Measurements from ENCODE around the gene CCDC106. TPM values are rescaled to one million over a fixed set of nuclear protein-coding genes. Genes with fewer than 3 reads are reported as not detected.

CCDC106 gene
- total RNA-seq, 1 donor from 2014 or later, result 17.9 TPM

- no peak for TF ChIP-seq CTCF (conservative IDR thresholded peaks at IDR 0.05; ENCODE audit: low read depth, low read length)
- H3K4me3 ChIP-seq (ENCODE audit: low read depth, low read length), result peak within 1 kb of the TSS; percentile 71
- DNase-seq (ENCODE audit: low read depth), result no peak
These were observed 23.7 kb upstream of the CCDC106 start, which contains the start of gene ZNF784 for GRCh38 chr19:55624109-55625003. ZNF784 (minus strand) TSS chr19:55624566; CDS start chr19:55624561, 5 bp downstream.

DNA sequence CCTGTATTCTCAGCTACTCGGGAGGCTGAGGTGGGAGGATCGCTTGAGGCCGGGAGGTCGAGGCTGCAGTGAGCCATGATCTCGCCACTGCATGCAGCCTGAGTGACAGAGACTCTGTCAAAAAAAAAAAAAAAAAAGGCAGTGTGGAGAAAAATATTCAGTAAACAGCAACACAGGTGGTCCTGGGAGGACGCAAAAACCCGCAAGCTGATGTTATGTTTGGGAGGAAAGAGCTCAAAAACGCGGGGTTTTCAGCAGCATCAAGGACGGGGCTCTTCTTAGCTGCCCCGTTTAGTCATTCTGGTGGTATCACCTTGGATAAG lies 23.0 kb upstream of the CCDC106 start:
- TF ChIP-seq CTCF (conservative IDR thresholded peaks at IDR 0.05; ENCODE audit: low read depth, low read length), result no peak
- peak overlapping the region; percentile 71 for H3K4me3 ChIP-seq (ENCODE audit: low read depth, low read length)

DNA sequence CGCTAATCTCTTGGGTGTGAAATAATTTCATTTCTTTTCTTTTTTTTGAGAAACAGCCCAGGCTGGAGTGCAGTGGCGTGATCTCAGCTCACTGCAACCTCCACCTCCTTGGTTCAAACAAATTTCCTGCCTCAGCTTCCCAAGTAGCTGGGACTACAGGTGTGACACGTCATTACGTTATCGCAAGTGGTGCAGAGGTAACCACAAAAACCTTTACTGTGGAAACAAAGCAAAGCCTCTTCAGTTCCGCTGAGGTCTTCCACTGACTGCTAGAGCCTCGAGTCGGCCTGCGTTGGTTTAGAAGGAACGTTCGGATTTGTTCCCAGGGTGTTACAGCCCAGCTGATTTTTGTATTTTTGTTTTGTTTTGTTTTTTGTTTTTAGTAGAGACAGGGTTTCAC lies 21.7 kb upstream of the CCDC106 start:
- TF ChIP-seq CTCF (conservative IDR thresholded peaks at IDR 0.05; ENCODE audit: low read depth, low read length), result no peak
- H3K4me3 ChIP-seq (ENCODE audit: low read depth, low read length), result no peak overlapping the region
- no peak for DNase-seq (ENCODE audit: low read depth)

More for the DNA sequence above, 23.0 kb upstream of the CCDC106 start:
- DNase-seq (ENCODE audit: low read depth), result no peak

DNA sequence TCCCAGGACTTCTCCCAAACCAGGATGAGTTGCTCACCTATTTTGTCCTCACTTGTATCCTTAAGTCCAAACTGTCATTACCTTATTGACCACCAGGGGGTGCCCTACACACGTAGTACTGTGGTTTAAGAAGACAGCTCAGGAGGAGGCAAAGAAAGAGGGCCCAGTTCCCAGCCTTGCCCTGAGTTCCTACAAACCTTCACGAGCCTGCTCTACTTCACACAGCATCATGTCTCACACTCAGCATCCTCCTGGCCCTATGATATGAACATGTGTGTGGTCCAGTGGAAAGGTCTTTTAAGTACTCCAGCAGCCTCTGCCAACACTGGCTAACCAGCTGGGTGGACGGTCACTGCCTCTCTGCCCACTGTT lies 15.6 kb upstream of the CCDC106 start:
- peak; percentile 79 for DNase-seq (ENCODE audit: low read depth)
- peak; percentile 88 for TF ChIP-seq CTCF (conservative IDR thresholded peaks at IDR 0.05; ENCODE audit: low read depth, low read length)
- H3K4me3 ChIP-seq (ENCODE audit: low read depth, low read length), result no peak overlapping the region

DNA sequence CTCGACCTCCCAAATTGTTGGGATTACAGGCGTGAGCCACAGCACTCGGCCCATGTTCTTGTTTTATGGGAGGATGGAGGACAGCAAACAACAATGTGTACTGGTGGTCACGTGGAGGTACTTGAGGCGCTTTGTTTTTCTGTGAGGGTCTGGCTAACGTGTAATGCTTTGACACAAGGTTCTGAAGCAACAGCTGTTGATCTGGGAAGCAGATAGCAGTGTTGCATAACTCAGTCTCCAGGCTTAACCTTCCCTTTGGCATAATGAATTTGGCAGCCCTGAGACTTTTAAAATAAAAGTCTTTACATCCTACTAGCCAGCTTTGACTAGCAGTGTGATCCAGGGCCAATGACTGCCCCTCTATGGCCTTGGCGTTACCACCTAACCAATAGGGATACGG lies 14.2 kb upstream of the CCDC106 start:
- no peak for TF ChIP-seq CTCF (conservative IDR thresholded peaks at IDR 0.05; ENCODE audit: low read depth, low read length)
- no peak for DNase-seq (ENCODE audit: low read depth)
- no peak overlapping the region for H3K4me3 ChIP-seq (ENCODE audit: low read depth, low read length)

DNA sequence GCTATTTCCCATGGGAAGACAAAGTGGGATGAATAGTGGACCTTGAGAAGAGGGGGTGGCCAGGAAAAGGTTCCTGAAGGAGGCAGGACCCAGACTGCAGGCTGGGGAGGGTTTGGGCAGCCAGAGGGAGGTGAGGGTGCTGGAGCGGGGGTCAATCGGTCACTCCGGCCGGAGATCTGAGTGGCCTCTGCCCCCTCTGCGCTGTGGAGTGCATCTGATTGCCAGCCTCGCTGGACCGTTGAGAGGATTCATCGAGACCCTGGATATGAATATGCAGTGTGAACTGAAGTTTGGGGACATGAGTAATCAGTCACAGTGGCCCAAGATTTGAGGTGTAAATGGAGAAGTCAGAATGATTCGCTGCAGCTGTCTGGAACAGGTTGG lies 12.7 kb upstream of the CCDC106 start:
- no peak for TF ChIP-seq CTCF (conservative IDR thresholded peaks at IDR 0.05; ENCODE audit: low read depth, low read length)
- H3K4me3 ChIP-seq (ENCODE audit: low read depth, low read length), result peak overlapping the region; percentile 88
- DNase-seq (ENCODE audit: low read depth), result no peak

Measured in epithelial cell of proximal tubule (primary cell).